ENCODE data around the gene ADGRG1.

Gene ADGRG1

DNA sequence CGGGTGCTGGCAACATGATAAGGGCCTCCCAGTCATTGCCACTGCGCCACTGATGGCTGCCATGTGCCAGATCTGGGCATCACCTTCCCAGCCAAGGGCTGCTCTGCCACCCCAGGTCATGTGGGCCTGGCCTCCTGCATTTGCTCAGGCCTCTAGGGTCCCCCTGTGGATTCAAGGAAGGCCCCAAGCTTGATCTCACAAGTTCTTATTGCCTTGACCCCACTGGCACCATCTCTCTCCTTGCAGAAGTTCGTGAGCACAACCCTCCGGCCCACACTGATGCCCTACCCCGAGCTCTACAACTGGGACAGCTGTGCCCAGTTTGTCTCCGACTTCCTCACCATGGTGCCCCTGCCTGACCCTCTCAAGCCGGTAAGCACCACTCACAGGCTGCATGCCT is 71.5 kb downstream of the ADGRG1 start:
- no peak overlapping the region for H3K27ac ChIP-seq (ENCODE audit: low read depth, low read length)
- H3K9ac ChIP-seq (ENCODE audit: low read length), result no peak overlapping the region
- no peaks in the 10 kb centered on the region for H3K36me3 ChIP-seq (ENCODE audit: control insufficient read depth, insufficient read depth, low read length)
- H3K9me3 ChIP-seq (ENCODE audit: control insufficient read depth, insufficient read depth, low read depth, low read length), result no peaks in the 10 kb centered on the region
- H3K27me3 ChIP-seq (ENCODE audit: control insufficient read depth, insufficient read depth, low read length), result no peaks in the 10 kb centered on the region; the same call in 1 of the 2 replicates
- H3K4me1 ChIP-seq (ENCODE audit: control insufficient read depth, insufficient read depth, low read length), result peaks cover under 1% of the 10 kb centered on the region
- H3K4me3 ChIP-seq (ENCODE audit: low read depth, low read length), result no peak overlapping the region

DNA sequence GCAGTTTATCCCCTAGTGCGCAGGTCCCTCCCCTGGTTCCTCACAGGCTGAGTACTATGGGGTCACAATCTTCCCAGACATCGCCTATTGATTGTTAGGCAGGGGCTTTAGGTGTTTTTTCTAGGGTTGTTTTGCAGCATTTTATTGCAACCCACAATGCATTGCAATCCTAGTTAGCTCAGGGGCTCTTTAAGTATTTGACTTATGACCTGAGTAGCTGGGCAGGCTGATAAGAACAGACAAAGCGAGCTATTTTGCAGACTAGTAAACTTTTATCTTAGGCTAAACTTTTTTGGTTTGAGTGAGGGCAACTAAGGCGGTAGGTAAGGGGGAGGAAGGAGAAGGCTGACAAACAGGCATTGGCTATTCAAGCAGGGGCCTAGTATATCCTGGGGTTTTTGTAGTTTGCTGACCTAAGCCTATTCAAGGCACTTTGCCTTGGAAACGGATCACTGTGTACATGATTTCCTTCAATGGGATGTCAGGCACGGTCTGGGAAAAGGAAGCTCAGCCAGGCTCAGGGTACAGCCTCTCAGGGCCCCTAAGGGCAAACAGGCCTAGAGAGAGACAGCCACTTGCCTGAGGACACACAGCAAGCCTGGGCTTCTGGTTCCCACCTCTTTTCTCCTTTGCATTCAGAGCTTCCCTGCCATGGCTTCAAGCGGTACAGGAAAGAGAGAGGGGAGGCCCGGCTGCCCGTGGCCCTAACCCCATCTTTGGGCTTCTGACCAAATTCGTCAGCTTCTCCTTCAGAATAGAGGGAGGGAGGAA is 72.5 kb downstream of the ADGRG1 start:
- H3K27ac ChIP-seq (ENCODE audit: low read depth, low read length), result no peak overlapping the region
- no peaks in the 10 kb centered on the region for H3K36me3 ChIP-seq (ENCODE audit: control insufficient read depth, insufficient read depth, low read length)
- no peaks in the 10 kb centered on the region; the same call in 1 of the 2 replicates for H3K27me3 ChIP-seq (ENCODE audit: control insufficient read depth, insufficient read depth, low read length)
- H3K4me3 ChIP-seq (ENCODE audit: low read depth, low read length), result no peak overlapping the region
- no peaks in the 10 kb centered on the region; the same call in none of the 2 replicates for H3K4me1 ChIP-seq (ENCODE audit: control insufficient read depth, insufficient read depth, low read length)
- no peaks in the 10 kb centered on the region; the same call in 1 of the 2 replicates for H3K9me3 ChIP-seq (ENCODE audit: control insufficient read depth, insufficient read depth, low read depth, low read length)
- H3K9ac ChIP-seq (ENCODE audit: low read length), result no peak overlapping the region

DNA sequence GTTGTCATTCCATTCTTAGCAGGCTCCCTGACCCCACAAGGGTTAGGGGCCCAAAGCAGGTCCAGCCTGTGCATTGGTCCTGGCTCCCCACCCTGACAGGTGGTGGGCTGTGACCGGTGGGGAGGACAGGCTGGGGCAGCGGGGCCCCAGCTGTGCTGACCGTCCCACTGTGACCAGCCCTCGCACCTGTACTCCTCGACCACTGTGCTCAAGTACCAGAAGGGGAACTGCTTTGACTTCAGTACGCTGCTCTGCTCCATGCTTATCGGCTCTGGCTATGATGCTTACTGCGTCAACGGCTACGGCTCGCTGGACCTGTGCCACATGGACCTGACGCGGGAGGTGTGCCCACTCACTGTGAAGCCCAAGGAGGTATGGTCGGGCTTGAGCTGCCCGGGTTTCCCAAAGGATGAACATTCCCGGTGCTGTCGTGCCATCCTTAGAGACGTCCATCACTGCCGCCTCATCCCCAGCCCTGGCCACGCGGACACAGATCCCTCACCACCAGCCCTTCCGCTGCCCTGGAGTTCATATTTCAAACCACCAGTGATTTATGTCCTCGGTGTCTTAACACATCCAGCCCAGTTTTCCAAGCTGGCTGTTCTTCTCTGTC is 73.4 kb downstream of the ADGRG1 start:
- Histone ChIP-seq H3K9me3 (ENCODE audit: control insufficient read depth, insufficient read depth, low read depth, low read length) (no peaks in the 10 kb centered on the region; the same call in 1 of the 2 replicates), H3K27me3 (ENCODE audit: control insufficient read depth, insufficient read depth, low read length) (no peaks in the 10 kb centered on the region; the same call in 1 of the 2 replicates), H3K4me3 (ENCODE audit: low read depth, low read length) (no peak overlapping the region), H3K4me1 (ENCODE audit: control insufficient read depth, insufficient read depth, low read length) (no peaks in the 10 kb centered on the region; the same call in none of the 2 replicates), H3K36me3 (ENCODE audit: control insufficient read depth, insufficient read depth, low read length) (no peaks in the 10 kb centered on the region), H3K9ac (ENCODE audit: low read length) (no peak overlapping the region), H3K27ac (ENCODE audit: low read depth, low read length) (no peak overlapping the region)

DNA sequence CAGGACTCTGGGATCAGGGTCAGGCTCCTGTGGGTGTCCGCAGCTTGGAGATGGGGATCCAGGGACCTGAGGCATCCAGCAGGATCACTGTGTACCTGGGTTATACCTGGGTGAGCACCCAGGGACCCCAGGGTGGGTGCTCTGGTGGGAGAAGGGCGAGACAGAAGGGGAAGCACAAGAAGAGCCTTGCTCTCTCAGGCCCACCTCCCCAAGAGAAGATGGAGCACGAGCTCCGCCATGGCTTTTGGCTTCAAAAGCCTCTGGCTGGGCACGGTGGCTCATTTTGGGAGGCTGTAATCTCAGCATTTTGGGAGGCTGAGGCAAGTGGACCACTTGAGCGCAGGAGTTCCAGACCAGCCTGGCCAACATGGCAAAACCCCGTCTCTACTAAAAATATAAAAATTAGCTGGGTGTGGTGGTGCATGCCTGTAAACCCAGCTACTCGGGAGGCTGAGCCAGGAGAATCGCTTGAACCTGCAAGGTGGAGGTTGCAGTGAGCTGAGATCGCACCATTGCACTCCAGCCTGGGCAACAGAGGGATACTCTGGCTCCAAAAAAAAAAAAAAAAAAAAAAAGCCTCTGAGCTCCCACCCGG is 75.1 kb downstream of the ADGRG1 start:
- Histone ChIP-seq H3K4me1 (ENCODE audit: control insufficient read depth, insufficient read depth, low read length) (no peaks in the 10 kb centered on the region; the same call in none of the 2 replicates), H3K27me3 (ENCODE audit: control insufficient read depth, insufficient read depth, low read length) (no peaks in the 10 kb centered on the region; the same call in 1 of the 2 replicates), H3K27ac (ENCODE audit: low read depth, low read length) (no peak overlapping the region), H3K4me3 (ENCODE audit: low read depth, low read length) (no peak overlapping the region), H3K9me3 (ENCODE audit: control insufficient read depth, insufficient read depth, low read depth, low read length) (no peaks in the 10 kb centered on the region; the same call in 1 of the 2 replicates), H3K36me3 (ENCODE audit: control insufficient read depth, insufficient read depth, low read length) (no peaks in the 10 kb centered on the region), H3K9ac (ENCODE audit: low read length) (no peak overlapping the region)

DNA sequence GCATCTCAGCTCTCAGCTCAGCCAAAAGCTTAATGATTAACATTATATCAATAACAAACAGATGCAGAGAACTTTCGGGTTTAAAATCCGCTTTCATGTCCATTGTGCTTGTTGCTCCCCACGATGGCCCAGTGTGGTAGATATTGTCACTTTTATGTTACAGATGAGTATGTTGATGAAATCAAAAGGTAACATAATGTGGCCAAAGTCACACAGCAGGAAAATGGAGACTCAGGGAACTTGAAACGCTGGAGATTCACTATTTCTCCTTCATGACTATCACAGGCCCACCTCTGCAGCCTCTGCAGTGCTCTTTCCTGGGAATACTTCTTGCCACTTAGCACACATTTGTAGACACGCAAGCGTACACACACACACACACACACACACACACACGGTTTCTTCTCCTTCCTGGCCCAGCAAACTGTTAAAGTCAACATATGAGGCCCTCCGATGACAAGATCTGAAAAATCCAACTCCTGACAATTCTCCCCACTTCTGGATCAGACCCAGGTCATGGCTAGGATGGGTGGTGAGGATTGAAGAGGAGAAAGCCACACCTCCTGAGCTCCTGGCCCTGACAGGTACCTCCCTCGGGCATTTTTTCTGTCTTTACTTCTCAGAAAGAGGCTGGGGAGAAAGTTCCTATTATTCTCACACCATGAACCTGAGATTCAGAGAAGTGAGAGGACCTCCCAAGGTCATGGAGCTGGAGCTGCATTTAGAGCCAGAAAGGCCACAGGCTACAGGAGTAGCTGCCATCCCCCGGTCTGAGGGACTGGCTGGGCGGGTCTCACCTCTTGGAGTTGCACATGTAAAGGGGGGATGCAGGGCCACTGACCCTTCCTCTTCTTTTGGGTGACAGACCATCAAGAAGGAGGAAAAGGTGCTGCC is 75.8 kb downstream of the ADGRG1 start:
- Histone ChIP-seq H3K4me3 (ENCODE audit: low read depth, low read length) (no peak overlapping the region), H3K36me3 (ENCODE audit: control insufficient read depth, insufficient read depth, low read length) (no peaks in the 10 kb centered on the region), H3K27ac (ENCODE audit: low read depth, low read length) (no peak overlapping the region), H3K9ac (ENCODE audit: low read length) (no peak overlapping the region), H3K27me3 (ENCODE audit: control insufficient read depth, insufficient read depth, low read length) (no peaks in the 10 kb centered on the region; the same call in 1 of the 2 replicates), H3K4me1 (ENCODE audit: control insufficient read depth, insufficient read depth, low read length) (no peaks in the 10 kb centered on the region; the same call in none of the 2 replicates), H3K9me3 (ENCODE audit: control insufficient read depth, insufficient read depth, low read depth, low read length) (no peaks in the 10 kb centered on the region; the same call in 1 of the 2 replicates)

DNA sequence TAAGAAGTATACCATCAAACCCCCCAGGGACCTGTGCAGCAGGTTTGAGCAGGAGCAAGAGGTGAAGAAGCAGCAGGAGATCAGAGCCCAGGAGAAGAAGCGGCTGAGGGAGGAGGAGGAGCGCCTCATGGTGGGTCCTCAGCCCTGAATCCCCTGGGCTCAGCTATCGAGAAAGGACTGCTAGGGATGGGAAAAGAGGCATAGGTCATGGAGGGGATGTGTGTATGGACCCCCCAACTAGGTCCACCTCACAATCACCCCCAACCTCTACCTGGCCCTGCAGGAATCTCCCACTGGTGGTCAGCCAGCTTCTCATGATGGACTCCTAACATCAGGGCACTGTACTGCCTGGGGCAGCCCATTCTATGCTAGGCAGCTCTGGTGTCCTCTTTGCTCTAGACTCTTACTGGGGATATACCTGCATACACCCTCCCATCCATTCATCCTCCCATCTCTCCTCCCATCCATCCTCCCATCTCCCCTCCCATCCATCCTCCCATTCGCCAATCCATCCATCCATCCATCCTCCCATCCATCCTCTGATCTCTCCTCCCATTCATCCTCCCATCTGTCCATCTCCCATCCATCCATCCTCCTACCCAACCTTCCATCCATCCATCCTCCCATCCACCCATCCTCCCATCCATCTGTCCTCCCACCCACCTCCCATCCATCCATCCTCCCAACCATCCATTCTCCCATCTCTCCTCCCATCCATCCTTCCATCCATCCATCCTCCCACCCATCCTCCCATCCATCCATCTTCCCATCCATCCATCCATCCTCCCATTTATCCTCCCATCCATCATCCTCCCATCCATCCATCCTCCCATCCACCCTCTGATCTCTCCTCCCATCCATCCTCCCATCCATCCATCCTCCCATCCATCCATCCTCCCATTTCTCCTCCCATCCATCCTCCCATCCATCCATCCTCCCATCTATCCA is 76.7 kb downstream of the ADGRG1 start:
- H3K27me3 ChIP-seq (ENCODE audit: control insufficient read depth, insufficient read depth, low read length), result no peaks in the 10 kb centered on the region; the same call in 1 of the 2 replicates
- no peaks in the 10 kb centered on the region; the same call in none of the 2 replicates for H3K4me1 ChIP-seq (ENCODE audit: control insufficient read depth, insufficient read depth, low read length)
- no peak overlapping the region for H3K27ac ChIP-seq (ENCODE audit: low read depth, low read length)
- H3K36me3 ChIP-seq (ENCODE audit: control insufficient read depth, insufficient read depth, low read length), result no peaks in the 10 kb centered on the region
- H3K9ac ChIP-seq (ENCODE audit: low read length), result no peak overlapping the region
- H3K4me3 ChIP-seq (ENCODE audit: low read depth, low read length), result no peak overlapping the region
- H3K9me3 ChIP-seq (ENCODE audit: control insufficient read depth, insufficient read depth, low read depth, low read length), result no peaks in the 10 kb centered on the region; the same call in 1 of the 2 replicates

DNA sequence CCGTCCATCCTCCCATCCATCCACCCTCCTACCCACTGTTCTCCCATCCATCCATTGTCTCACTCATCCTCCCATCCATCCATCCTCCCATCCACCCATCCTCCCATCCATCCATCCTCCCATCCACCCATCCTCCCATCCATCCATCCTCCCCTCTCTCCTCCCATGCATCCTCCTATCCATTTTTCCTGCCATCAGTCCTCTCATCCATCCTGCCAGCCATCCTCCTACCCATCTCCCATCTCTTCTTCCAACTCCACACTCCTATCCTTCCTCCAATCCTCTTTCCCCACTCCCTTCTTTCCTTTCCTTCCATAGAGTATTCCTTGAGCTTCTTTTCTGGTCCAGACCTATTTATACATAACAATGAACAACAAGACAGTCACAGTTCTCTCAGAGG is 78.3 kb downstream of the ADGRG1 start:
- Histone ChIP-seq H3K9ac (ENCODE audit: low read length) (no peak overlapping the region), H3K36me3 (ENCODE audit: control insufficient read depth, insufficient read depth, low read length) (no peaks in the 10 kb centered on the region), H3K27ac (ENCODE audit: low read depth, low read length) (no peak overlapping the region), H3K4me1 (ENCODE audit: control insufficient read depth, insufficient read depth, low read length) (no peaks in the 10 kb centered on the region; the same call in none of the 2 replicates), H3K4me3 (ENCODE audit: low read depth, low read length) (no peak overlapping the region), H3K27me3 (ENCODE audit: control insufficient read depth, insufficient read depth, low read length) (no peaks in the 10 kb centered on the region; the same call in 1 of the 2 replicates), H3K9me3 (ENCODE audit: control insufficient read depth, insufficient read depth, low read depth, low read length) (no peaks in the 10 kb centered on the region; the same call in 1 of the 2 replicates)

DNA sequence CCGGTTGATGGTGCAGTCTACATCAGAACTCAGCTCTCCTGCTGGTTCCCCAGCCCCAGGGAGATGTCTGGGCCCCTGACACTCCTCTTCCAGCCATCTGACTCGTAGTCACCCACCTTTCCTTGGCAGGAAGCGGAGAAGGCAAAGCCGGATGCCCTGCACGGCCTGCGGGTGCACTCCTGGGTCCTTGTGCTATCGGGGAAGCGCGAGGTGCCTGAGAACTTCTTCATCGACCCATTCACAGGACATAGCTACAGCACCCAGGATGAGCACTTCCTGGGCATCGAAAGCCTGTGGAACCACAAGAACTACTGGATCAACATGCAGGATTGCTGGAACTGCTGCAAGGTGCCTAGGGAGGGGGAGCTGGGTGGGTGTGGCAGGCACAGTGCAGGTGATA is 78.9 kb downstream of the ADGRG1 start:
- Histone ChIP-seq H3K27me3 (ENCODE audit: control insufficient read depth, insufficient read depth, low read length) (no peaks in the 10 kb centered on the region; the same call in 1 of the 2 replicates), H3K4me3 (ENCODE audit: low read depth, low read length) (no peak overlapping the region), H3K9ac (ENCODE audit: low read length) (no peak overlapping the region), H3K36me3 (ENCODE audit: control insufficient read depth, insufficient read depth, low read length) (no peaks in the 10 kb centered on the region), H3K27ac (ENCODE audit: low read depth, low read length) (no peak overlapping the region), H3K4me1 (ENCODE audit: control insufficient read depth, insufficient read depth, low read length) (no peaks in the 10 kb centered on the region; the same call in 1 of the 2 replicates), H3K9me3 (ENCODE audit: control insufficient read depth, insufficient read depth, low read depth, low read length) (no peaks in the 10 kb centered on the region; the same call in 1 of the 2 replicates)

DNA sequence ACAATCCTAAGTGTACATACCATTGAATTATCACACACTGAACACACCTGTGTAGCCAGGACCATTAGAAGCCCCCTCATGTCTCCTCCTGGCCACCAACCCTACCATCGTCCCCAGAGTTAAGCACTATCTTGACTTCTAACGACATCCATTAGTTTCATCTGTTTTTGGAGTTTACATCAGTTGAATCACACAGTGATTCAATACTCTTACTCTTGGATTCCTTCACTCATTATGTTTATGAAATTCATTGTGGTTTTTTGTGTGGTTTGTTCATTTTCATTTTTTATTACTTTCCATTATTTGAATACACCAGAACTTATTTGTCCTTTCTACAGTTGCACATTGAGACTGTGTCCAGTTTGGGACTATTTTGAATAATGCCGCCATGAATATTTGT is 79.7 kb downstream of the ADGRG1 start:
- no peaks in the 10 kb centered on the region; the same call in 1 of the 2 replicates for H3K4me1 ChIP-seq (ENCODE audit: control insufficient read depth, insufficient read depth, low read length)
- H3K9me3 ChIP-seq (ENCODE audit: control insufficient read depth, insufficient read depth, low read depth, low read length), result no peaks in the 10 kb centered on the region; the same call in 1 of the 2 replicates
- no peaks in the 10 kb centered on the region; the same call in 1 of the 2 replicates for H3K27me3 ChIP-seq (ENCODE audit: control insufficient read depth, insufficient read depth, low read length)
- no peak overlapping the region for H3K27ac ChIP-seq (ENCODE audit: low read depth, low read length)
- no peak overlapping the region for H3K9ac ChIP-seq (ENCODE audit: low read length)
- H3K36me3 ChIP-seq (ENCODE audit: control insufficient read depth, insufficient read depth, low read length), result no peaks in the 10 kb centered on the region
- H3K4me3 ChIP-seq (ENCODE audit: low read depth, low read length), result no peak overlapping the region

Data from HUES6 (cell line).